Suprapubic skin (tissue), 3 donors: ENCODE results near the gene KLC4.

Experiments
- POLR2A ChIP-seq, 2 donors: fragments of 450-650 bp; IDR thresholded peaks; one replicate each; pipeline ENCODE4 v1.6.1; 2017; ENCODE audit warnings: antibody characterized with exemption in 2 of 2, mild to moderate bottlenecking in 2 of 2, moderate library complexity in 2 of 2
- TF ChIP-seq, protein P1 (sequence below), 2 donors: fragments of 200-600 bp in 1 of 2; fragments of 450-650 bp in 1 of 2; sonication (generic) in 1 of 2; IDR thresholded peaks; one replicate each; pipeline ENCODE4 v1.5.1; 2016 to 2019; ENCODE audit warnings: antibody characterized with exemption in 2 of 2, mild to moderate bottlenecking in 1 of 2, moderate library complexity in 1 of 2

DNA sequence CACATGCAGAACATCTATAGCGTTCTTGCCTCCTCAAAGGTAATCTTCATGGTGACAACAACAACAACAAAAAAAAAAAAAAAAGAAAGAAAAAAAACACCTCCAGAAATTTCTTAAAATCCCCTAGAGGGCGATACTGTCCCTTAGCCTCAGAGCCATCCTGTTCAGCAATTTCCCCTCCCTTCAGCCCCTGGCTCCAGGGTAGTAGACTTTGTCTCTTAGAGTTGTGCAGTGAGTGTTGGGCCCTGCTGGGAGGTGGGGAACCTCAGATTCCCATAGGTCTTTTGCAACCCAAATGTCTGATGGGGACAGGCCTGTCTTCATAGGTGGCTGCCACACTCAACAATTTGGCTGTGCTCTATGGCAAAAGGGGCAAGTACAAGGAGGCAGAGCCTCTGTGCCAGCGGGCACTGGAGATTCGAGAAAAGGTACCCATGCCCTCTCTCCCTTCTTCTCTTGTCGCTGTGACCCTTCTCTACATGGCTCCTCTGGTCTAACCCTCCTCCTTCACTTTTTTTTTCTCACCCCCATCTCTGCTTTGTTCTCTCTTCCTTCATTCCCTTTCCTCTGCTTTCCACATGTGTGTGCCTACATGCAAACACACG, 10.7 kb downstream of the KLC4 start:
- no peak for TF ChIP-seq POLR2A (IDR thresholded peaks at IDR 0.05)
- TF ChIP-seq, protein P1, sequence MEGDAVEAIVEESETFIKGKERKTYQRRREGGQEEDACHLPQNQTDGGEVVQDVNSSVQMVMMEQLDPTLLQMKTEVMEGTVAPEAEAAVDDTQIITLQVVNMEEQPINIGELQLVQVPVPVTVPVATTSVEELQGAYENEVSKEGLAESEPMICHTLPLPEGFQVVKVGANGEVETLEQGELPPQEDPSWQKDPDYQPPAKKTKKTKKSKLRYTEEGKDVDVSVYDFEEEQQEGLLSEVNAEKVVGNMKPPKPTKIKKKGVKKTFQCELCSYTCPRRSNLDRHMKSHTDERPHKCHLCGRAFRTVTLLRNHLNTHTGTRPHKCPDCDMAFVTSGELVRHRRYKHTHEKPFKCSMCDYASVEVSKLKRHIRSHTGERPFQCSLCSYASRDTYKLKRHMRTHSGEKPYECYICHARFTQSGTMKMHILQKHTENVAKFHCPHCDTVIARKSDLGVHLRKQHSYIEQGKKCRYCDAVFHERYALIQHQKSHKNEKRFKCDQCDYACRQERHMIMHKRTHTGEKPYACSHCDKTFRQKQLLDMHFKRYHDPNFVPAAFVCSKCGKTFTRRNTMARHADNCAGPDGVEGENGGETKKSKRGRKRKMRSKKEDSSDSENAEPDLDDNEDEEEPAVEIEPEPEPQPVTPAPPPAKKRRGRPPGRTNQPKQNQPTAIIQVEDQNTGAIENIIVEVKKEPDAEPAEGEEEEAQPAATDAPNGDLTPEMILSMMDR (IDR thresholded peaks at IDR 0.05) = no peak
